DND-41 (cell line): ENCODE data around the gene RASAL1.
A peak's percentile ranks its signal among the peaks of the same experiment; 100 is the strongest.

Source experiments
- ATAC-seq: fragments of 200-7000 bp; cut with Tn5 transposase; 3 replicates; pipeline ENCODE4 v1.9.1; 2021; ENCODE audit warnings: low read depth; ENCODE audit not compliant: insufficient read depth
- DNase-seq: peaks from one replicate; pipeline ENCODE4 v3.0.0-alpha.2; 2020
- H2AFZ ChIP-seq: 2 replicates; pipeline ENCODE4 v1.6.0; 2012; ENCODE audit warnings: low read depth, low read length
- H3K27ac ChIP-seq: 2 replicates; pipeline ENCODE4 v1.5.1; 2012; ENCODE audit warnings: low read length, inconsistent platforms
- H3K27me3 ChIP-seq: fragments of 200-600 bp; sonication (generic); 2 replicates; pipeline ENCODE4 v1.6.0; 2012; ENCODE audit warnings: low read length, mild to moderate bottlenecking, inconsistent platforms; ENCODE audit not compliant: insufficient read depth, poor library complexity
- H3K36me3 ChIP-seq: 2 replicates; pipeline ENCODE4 v1.5.1; 2012; ENCODE audit warnings: low read length, inconsistent platforms; ENCODE audit not compliant: insufficient read depth
- H3K4me1 ChIP-seq: 2 replicates; pipeline ENCODE4 v1.5.1; 2012; ENCODE audit warnings: mild to moderate bottlenecking, low read length; ENCODE audit not compliant: insufficient read depth
- H3K4me2 ChIP-seq: 2 replicates; pipeline ENCODE4 v1.6.0; 2012; ENCODE audit warnings: mild to moderate bottlenecking, moderate library complexity, low read length, inconsistent platforms; ENCODE audit not compliant: insufficient read depth
- H3K4me3 ChIP-seq, 2 experiments: fragments of 200-600 bp in 1 of 2; shearing (Covaris generic) in 1 of 2; 2 replicates each; pipeline ENCODE4 v1.5.1; 2012 to 2016; ENCODE audit warnings: inconsistent platforms in 2 of 2, low read length in 2 of 2, mild to moderate bottlenecking in 2 of 2, low read depth in 1 of 2, moderate library complexity in 1 of 2
- H3K79me2 ChIP-seq: 2 replicates; pipeline ENCODE4 v1.6.0; 2012; ENCODE audit warnings: low read length, inconsistent platforms; ENCODE audit not compliant: insufficient read depth
- H3K9ac ChIP-seq: 2 replicates; pipeline ENCODE4 v1.6.0; 2012; ENCODE audit warnings: low read depth, mild to moderate bottlenecking, inconsistent platforms, low read length, moderate library complexity
- H3K9me3 ChIP-seq: 2 replicates; pipeline ENCODE4 v1.5.1; 2012; ENCODE audit warnings: low read length, moderate library complexity, mild to moderate bottlenecking, inconsistent platforms; ENCODE audit not compliant: insufficient read depth, severe bottlenecking
- H4K20me1 ChIP-seq: 2 replicates; pipeline ENCODE4 v1.6.0; 2012; ENCODE audit warnings: low read length; ENCODE audit not compliant: insufficient read depth
- EZH2 ChIP-seq: IDR thresholded peaks from 3 replicates; pipeline ENCODE4 v1.6.1; 2012; ENCODE audit warnings: borderline replicate concordance, low read depth, mild to moderate bottlenecking, moderate library complexity, low read length, inconsistent platforms; ENCODE audit not compliant: severe bottlenecking
- TF ChIP-seq, protein P1 (sequence below): IDR thresholded peaks from 2 replicates; pipeline ENCODE4 v1.5.1; 2012; ENCODE audit warnings: borderline replicate concordance, low read length, moderate library complexity, mild to moderate bottlenecking; ENCODE audit not compliant: poor library complexity, severe bottlenecking; ENCODE audit errors: extremely low read depth

Gene RASAL1

DNA sequence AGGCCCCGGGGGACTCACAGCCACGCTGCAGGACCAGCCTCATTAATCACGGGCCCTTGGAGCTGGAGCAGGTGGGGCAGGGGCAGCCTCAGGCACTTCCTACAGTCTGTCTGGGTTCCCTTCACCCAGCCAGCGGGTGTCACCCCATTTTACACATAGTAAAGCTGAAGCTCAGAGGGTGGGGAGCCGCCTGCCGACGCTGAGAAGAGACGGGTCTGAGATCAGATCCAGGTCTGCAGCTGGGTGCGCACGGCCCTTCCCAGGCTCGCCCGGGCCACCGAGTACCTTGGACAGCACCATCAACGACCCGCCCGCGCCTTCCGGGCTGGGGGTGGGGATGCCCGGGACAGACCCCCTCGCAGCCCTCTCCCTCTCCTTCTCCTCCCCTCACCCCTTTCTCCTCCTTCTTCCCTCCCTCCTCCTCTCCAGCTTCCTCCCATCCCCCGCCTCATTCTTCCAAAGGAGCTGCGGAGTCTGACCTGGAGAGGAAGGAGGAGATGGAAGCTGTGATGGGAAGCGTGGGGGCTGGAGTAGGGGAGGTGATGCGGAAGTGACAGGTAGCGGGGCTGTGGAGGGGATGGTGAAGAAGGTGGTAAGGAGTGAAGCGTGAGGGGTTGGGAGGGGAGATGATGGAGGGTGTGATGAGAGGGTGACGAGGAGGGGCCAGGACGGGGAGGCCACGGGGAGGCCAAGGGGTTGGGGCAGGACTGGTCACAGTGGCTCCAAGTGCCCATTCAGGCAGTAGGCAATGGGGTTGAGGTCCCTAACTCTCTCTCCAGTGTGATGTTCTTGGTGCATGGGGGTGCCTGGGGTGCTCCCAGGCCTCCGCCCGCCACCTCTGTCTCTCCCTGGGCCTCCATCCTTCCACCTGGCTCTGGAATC is 70.2 kb downstream of the RASAL1 start:
- H3K4me3 ChIP-seq: 0 out of 4 replicates have a peak overlapping the region, but pooled peaks of 1 of the 2 experiments have one; percentile 74
- H3K4me1 ChIP-seq: peaks cover 99% of the 10 kb centered on the region
- no peak overlapping the region for H2AFZ ChIP-seq
- peaks cover 93% of the 10 kb centered on the region for H4K20me1 ChIP-seq
- H3K79me2 ChIP-seq: peaks cover 100% of the 10 kb centered on the region
- H3K27me3 ChIP-seq: no peaks in the 10 kb centered on the region
- peak overlapping the region; percentile 82 for H3K4me2 ChIP-seq
- ATAC-seq (peak; percentile 5; the same call in 1 of the 3 replicates), DNase-seq (peak; percentile 61)
- H3K9me3 ChIP-seq: no peaks in the 10 kb centered on the region
- peak overlapping the region; percentile 73 for H3K27ac ChIP-seq
- peaks cover 99% of the 10 kb centered on the region for H3K36me3 ChIP-seq
- TF ChIP-seq EZH2: no peak
- TF ChIP-seq, protein P1, sequence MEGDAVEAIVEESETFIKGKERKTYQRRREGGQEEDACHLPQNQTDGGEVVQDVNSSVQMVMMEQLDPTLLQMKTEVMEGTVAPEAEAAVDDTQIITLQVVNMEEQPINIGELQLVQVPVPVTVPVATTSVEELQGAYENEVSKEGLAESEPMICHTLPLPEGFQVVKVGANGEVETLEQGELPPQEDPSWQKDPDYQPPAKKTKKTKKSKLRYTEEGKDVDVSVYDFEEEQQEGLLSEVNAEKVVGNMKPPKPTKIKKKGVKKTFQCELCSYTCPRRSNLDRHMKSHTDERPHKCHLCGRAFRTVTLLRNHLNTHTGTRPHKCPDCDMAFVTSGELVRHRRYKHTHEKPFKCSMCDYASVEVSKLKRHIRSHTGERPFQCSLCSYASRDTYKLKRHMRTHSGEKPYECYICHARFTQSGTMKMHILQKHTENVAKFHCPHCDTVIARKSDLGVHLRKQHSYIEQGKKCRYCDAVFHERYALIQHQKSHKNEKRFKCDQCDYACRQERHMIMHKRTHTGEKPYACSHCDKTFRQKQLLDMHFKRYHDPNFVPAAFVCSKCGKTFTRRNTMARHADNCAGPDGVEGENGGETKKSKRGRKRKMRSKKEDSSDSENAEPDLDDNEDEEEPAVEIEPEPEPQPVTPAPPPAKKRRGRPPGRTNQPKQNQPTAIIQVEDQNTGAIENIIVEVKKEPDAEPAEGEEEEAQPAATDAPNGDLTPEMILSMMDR: no peak
- 0 out of 2 replicates have a peak overlapping the region, but pooled peaks have one; percentile 12 for H3K9ac ChIP-seq

DNA sequence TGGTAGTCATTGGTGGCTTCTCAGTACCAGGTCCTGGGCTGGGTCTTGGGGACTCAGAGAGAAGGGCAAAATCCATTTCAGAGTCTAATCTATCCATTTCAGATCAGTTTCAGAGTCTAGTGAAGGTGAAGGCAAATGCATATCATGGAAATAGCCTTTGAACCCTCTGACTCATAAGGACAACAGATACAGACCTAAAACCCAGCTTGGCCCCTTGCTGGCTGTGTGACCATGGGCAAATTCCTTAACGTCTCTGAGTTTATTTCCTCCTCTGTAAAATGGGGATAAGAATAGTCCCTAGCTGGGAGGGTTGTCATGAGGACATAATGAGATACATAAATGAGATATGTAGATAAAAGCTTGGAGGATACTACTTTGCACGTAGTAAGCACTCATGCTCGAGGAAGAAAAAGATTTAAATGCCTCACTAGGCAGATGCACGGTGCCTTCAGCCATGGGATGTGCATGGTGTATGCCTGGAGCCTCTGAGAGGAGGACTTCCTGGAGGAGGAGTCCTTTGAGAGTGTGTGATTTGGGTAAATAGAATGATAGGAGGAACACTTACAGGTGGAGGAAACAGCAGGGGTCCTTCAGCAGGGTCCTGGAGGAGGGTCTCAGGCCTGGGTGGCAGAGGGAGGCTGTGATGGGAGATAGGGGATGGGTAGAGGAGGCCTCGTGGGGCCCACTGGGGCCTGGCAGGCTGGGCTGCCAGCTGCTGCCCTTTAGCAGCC is 71.0 kb downstream of the RASAL1 start:
- Histone ChIP-seq H3K4me2 (peak overlapping the region; percentile 82), H3K79me2 (peaks cover 100% of the 10 kb centered on the region)

DNA sequence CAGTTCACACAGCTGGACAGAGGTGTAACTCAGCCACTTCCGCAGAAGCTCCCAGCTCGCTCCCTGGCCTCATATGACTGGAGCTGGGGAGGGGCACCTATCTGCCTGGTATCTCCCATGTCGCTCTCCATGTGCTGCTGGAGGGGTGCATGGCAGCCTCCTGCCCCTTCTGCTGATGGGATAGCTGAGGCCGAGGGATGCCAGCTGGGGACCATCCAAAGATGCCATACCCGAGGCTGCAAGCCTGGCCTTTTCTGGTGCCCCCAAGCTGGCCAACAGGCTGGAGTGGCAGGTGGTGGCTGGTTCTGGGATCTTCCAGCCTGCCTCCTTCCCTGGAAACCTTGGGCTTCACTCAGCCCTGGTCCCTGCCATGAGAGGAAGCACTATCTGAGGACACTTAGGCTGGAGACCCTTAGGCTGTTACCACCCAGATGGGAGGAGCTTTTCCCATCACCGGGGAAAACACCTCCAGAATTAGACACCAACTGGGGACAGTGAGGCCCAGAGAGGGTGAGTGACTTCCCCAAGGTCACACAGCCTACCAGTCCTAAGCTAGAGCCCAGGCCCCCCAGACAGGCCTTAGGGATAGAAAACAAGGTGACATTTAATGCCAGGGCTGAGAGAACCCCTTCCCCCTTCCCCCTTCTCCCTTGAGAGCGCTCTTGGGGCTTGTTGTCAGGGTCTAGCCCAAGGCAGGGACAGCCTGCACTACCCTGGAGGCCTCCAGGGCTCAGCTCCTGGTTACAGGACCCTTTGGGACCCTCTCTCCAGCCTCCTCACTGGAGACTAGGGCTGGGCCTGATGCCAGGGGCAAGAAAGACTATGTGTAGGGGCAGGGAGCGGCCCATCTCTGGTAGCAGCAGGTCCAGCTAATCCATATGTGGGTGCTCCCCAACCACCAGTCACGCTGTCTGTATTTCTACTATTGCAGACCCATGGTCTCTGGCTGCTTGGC is 71.9 kb downstream of the RASAL1 start:
- peaks cover 100% of the 10 kb centered on the region for H3K79me2 ChIP-seq
- H4K20me1 ChIP-seq: peaks cover 92% of the 10 kb centered on the region
- peak overlapping the region; percentile 86 for H3K9ac ChIP-seq
- H3K4me3 ChIP-seq: peak overlapping the region in 1 of 2 experiments; percentile 74; a peak in 2 of 4 replicates
- no peaks in the 10 kb centered on the region for H3K27me3 ChIP-seq
- peak overlapping the region; percentile 73 for H3K27ac ChIP-seq
- peaks cover 99% of the 10 kb centered on the region for H3K36me3 ChIP-seq
- peak overlapping the region; percentile 82 for H3K4me2 ChIP-seq
- H3K9me3 ChIP-seq: no peaks in the 10 kb centered on the region
- TF ChIP-seq, protein P1: no peak
- TF ChIP-seq EZH2: no peak
- H2AFZ ChIP-seq: no peak overlapping the region
- H3K4me1 ChIP-seq: peaks cover 99% of the 10 kb centered on the region
- ATAC-seq (no peak), DNase-seq (peak; percentile 20)

More for the DNA sequence above, 71.0 kb downstream of the RASAL1 start:
- peak overlapping the region; percentile 73 for H3K27ac ChIP-seq
- H3K9ac ChIP-seq: peak overlapping the region; percentile 86
- peak overlapping the region in 1 of 2 experiments; percentile 74; a peak in 1 of 4 replicates for H3K4me3 ChIP-seq
- H2AFZ ChIP-seq: no peak overlapping the region
- H3K27me3 ChIP-seq: no peaks in the 10 kb centered on the region
- TF ChIP-seq, protein P1: no peak
- TF ChIP-seq EZH2: no peak
- ATAC-seq: no peak
- H4K20me1 ChIP-seq: peaks cover 93% of the 10 kb centered on the region
- DNase-seq: no peak
- no peaks in the 10 kb centered on the region for H3K9me3 ChIP-seq
- H3K36me3 ChIP-seq: peaks cover 99% of the 10 kb centered on the region
- peaks cover 99% of the 10 kb centered on the region for H3K4me1 ChIP-seq
